Calu3 (cell line): ENCODE measurements around the gene CXCL5. TPM values are rescaled to one million over a fixed set of nuclear protein-coding genes. Genes with fewer than 3 reads are reported as not detected.
"Not testable (repeated sequence)": the region's sequence is repeated elsewhere in the genome, so short reads cannot be mapped to it uniquely, and the experiment has no call there.

ENCODE experiments used
- BruUV-seq: library from RNA; stranded (reverse); fragments of 400-500 nt; replicated peaks from 2 replicates; lab custom pipeline; 2021; lab: Mats Ljungman, UMichigan
- CTCF ChIA-PET: fragments of 300-600 bp; sonication (Branson Sonifier 250); formaldehyde crosslinking; loops from one replicate; lab custom pipeline; 2022; ENCODE audit warnings: antibody characterized with exemption; lab: Charles Lee
- DNase-seq: peaks from one replicate; pipeline ENCODE4 v3.0.0; 2022
- H3K27ac Mint-ChIP-seq: one replicate; pipeline ENCODE4 v1.8.0; 2022; ENCODE audit warnings: mixed read lengths; ENCODE audit not compliant: unreplicated experiment
- H3K27me3 Mint-ChIP-seq: one replicate; pipeline ENCODE4 v1.8.0; 2022; ENCODE audit warnings: mixed read lengths; ENCODE audit not compliant: unreplicated experiment
- H3K36me3 Mint-ChIP-seq: one replicate; pipeline ENCODE4 v1.8.0; 2022; ENCODE audit warnings: mild to moderate bottlenecking, moderate library complexity, mixed read lengths; ENCODE audit not compliant: insufficient read depth, unreplicated experiment
- H3K4me1 Mint-ChIP-seq: one replicate; pipeline ENCODE4 v1.8.0; 2022; ENCODE audit warnings: mild to moderate bottlenecking, low read depth, mixed read lengths; ENCODE audit not compliant: unreplicated experiment
- H3K4me3 Mint-ChIP-seq: one replicate; pipeline ENCODE4 v1.8.0; 2022; ENCODE audit warnings: mild to moderate bottlenecking, low read depth, moderate library complexity, mixed read lengths; ENCODE audit not compliant: unreplicated experiment
- H3K9me3 Mint-ChIP-seq: one replicate; pipeline ENCODE4 v1.8.0; 2022; ENCODE audit warnings: low read depth, mixed read lengths; ENCODE audit not compliant: unreplicated experiment
- CTCF ChIP-seq: fragments of 200-600 bp; IDR thresholded peaks from one replicate; pipeline ENCODE4 v1.8.0; 2022; ENCODE audit warnings: antibody characterized with exemption; ENCODE audit not compliant: unreplicated experiment
- intact Hi-C: fragments of 100-400 bp; cut with micrococcal nuclease; formaldehyde crosslinking; loops from one replicate; pipeline ENCODE4 v1.10.0; 2022; ENCODE audit not compliant: unreplicated experiment
- total RNA-seq: library from RNA; stranded (reverse); gene quantifications from 2 replicates; pipeline ENCODE4 v1.2.3, GENCODE V29; 2022

The CXCL5 gene
- total RNA-seq, 1 experiment from 2014 or later, result 1,906 TPM

- H3K4me3 Mint-ChIP-seq, result no peak overlapping the region
- no peak for TF ChIP-seq CTCF
These were observed 28.5 kb downstream of the CXCL5 start for GRCh38 chr4:73970011-73970410.

GRCh38 chr4:73967866-73968265 is 30.6 kb downstream of the CXCL5 start:
- intact Hi-C loops, result no loop called here
- DNase-seq, result no peak

More at GRCh38 chr4:73970011-73970410, 28.5 kb downstream of the CXCL5 start:
- DNase-seq, result no peak
- BruUV-seq, result no TSS peak
- Mint-ChIP-seq H3K9me3 (peaks cover 2% of the 10 kb centered on the region), H3K27me3 (no peaks in the 10 kb centered on the region), H3K27ac (no peak overlapping the region), H3K36me3 (no peaks in the 10 kb centered on the region), H3K4me1 (no peaks in the 10 kb centered on the region)
- intact Hi-C loops, result no loop called here
- CTCF ChIA-PET, result interaction anchor here (0.6 kb wide), 1 partner anchor 12 kb away, joined by 3 read pairs; the partner anchor contains the start of gene PF4

GRCh38 chr4:73964862-73965611 is 33.4 kb downstream of the CXCL5 start:
- no peak overlapping the region for H3K27ac Mint-ChIP-seq
- intact Hi-C loops, result no loop called here
- DNase-seq, result peak; percentile 24
- H3K36me3 Mint-ChIP-seq, result no peaks in the 10 kb centered on the region
- CTCF ChIA-PET, result no interaction called here
- H3K9me3 Mint-ChIP-seq, result peaks cover 7% of the 10 kb centered on the region
- no TSS peak for BruUV-seq
- no peaks in the 10 kb centered on the region for H3K27me3 Mint-ChIP-seq
- no peaks in the 10 kb centered on the region for H3K4me1 Mint-ChIP-seq
- TF ChIP-seq CTCF, result peak; percentile 23
- H3K4me3 Mint-ChIP-seq, result no peak overlapping the region

More at GRCh38 chr4:73967866-73968265, 30.6 kb downstream of the CXCL5 start:
- H3K4me3 Mint-ChIP-seq, result no peak overlapping the region
- H3K9me3 Mint-ChIP-seq, result peaks cover 2% of the 10 kb centered on the region
- TF ChIP-seq CTCF, result no peak
- no TSS peak for BruUV-seq
- H3K4me1 Mint-ChIP-seq, result no peaks in the 10 kb centered on the region
- no peaks in the 10 kb centered on the region for H3K27me3 Mint-ChIP-seq
- H3K27ac Mint-ChIP-seq, result no peak overlapping the region
- CTCF ChIA-PET, result no interaction called here
- no peaks in the 10 kb centered on the region for H3K36me3 Mint-ChIP-seq

GRCh38 chr4:73962724-73963123 is 35.8 kb downstream of the CXCL5 start:
- H3K36me3 Mint-ChIP-seq, result no peaks in the 10 kb centered on the region
- H3K4me3 Mint-ChIP-seq, result no peak overlapping the region
- H3K27me3 Mint-ChIP-seq, result no peaks in the 10 kb centered on the region
- no peaks in the 10 kb centered on the region for H3K4me1 Mint-ChIP-seq
- no peak for DNase-seq
- TF ChIP-seq CTCF, result no peak
- H3K9me3 Mint-ChIP-seq, result peaks cover 7% of the 10 kb centered on the region
- intact Hi-C loops, result no loop called here
- BruUV-seq, result no TSS peak
- H3K27ac Mint-ChIP-seq, result no peak overlapping the region
- CTCF ChIA-PET, result no interaction called here

GRCh38 chr4:73959041-73959440 is 39.4 kb downstream of the CXCL5 start:
- H3K9me3 Mint-ChIP-seq, CTCF ChIA-PET, H3K36me3 Mint-ChIP-seq, H3K4me1 Mint-ChIP-seq, H3K27me3 Mint-ChIP-seq, H3K4me3 Mint-ChIP-seq, intact Hi-C loops, BruUV-seq, H3K27ac Mint-ChIP-seq, DNase-seq: not testable (repeated sequence)
